HG02759 (cell line): Measurements from ENCODE around the gene CHFR.
A peak's percentile ranks its signal among the peaks of the same experiment; 100 is the strongest.
"Not testable (repeated sequence)": the region's sequence is repeated elsewhere in the genome, so short reads cannot be mapped to it uniquely, and the experiment has no call there.

Source experiments
- ATAC-seq: cut with Tn5 transposase; IDR thresholded peaks from one replicate; pipeline ENCODE4 v1.9.1; 2021; ENCODE audit warnings: mild to moderate bottlenecking, moderate library complexity; ENCODE audit not compliant: unreplicated experiment

Gene CHFR

DNA sequence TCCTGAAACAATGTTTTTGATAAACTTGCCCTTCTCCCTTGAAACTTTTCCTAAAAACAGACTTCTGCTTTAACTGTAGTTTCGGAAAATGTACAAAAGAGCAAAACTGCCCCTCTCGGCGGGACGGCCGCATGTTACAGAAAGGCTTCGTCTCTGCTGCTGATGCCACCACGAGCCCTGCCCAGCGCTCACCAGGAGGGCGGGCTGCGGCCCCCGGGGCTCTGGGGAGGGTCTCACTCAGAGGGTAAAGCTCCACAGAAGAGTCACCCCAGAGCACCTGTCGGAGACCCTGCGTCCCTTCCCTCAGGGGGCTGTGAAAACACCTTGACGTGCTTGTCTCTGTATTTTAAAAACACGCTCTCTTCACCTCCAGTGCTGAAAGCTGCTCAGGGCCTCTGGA is 46.3 kb downstream of the CHFR start:
- no peak for ATAC-seq

GRCh38 chr12:132840536-132840935 is 46.9 kb downstream of the CHFR start:
- ATAC-seq, result no peak

GRCh38 chr12:132839558-132840235 is 47.7 kb downstream of the CHFR start:
- no peak for ATAC-seq

DNA sequence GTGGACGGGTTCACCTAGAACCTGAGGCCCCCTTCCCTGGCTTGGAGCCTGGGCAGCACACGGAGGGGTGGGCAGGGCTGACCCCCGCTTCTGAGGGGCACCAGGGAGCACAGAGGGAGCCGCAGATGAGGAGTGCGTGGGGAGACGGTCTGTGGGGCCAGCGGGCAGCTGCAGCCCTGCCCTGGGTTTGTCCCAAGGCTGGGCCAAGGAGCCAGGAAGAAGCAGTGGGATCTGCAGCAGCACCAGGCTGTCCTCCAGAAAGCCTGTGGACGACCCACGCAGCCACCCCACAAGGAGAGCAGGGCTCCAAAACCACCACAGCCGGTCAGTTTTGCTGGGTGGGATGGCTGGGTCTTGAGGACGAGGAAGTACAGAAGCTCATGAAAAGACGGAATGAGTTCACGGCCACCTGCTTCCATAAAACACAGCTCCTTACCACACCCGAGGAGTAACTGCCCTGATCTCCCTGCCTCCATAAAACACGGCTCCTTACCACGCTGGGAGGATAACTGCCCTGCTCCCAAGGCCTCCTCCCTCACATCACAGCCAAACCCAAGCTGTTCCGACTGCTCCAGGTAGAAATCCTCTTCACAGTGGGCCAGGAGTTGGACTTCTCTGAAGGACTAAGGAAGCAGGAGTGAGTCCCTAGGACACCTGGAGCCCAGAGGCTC is 48.9 kb downstream of the CHFR start:
- ATAC-seq, result no peak

DNA sequence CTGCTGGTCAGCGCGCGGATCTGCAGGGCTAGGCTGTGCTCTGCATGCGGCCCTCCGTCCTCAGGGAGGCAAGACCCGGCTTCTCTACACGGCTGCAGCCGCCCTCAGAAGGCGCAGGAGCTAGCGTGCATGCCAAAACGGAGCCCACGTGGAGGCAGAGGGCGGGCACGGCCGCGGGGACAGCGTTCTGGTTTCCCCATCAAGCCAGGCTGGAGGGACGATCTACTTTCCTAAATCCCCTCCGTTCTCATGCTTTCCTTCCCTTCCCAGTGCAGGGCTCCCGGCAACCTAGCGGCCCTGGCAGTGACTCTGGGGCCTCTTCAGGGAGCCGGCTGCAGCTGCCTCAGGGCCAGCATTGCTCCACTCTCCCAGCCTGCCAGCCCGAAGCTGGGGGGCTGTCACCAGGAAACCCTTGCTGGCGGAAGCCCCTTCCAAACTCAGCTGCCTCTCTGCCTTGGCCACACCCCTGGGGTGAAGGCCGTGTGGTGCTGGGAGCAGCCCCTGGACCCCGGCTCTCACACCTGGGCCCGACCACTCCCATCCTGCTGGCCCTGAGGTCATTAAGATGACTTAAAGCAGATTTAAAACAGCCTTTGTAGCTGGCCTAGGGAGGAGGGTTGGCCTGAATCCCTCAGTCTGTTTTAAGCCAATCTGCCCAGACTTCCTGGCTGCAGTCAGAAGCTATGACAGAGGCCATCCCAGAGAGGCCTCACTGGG is 49.6 kb downstream of the CHFR start:
- ATAC-seq, result no peak

DNA sequence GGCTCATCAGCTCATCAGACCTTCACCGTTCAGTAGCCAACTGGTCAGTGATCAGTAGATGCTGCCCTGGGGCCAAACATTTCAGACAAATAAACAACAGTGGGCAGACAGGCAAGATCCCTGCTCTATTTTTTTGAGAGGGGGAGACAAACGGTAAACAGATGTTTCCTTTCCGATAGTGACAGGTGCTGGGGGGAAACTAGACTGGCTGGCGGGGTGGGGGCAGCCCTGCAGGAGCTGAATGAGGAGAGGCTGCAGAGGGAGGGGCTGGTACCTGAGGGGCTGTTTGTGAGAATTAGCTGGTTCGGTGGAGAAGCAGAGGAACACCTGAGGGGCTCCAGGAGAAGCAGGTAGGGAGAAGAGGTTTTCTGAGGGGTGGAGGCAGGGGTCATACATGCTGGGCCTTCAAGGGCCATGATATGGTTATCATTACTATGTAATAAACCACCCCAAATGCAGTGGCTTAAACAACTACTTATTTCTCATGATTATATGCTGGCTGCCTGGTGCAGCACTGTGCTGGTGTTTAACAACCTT is 50.5 kb downstream of the CHFR start:
- ATAC-seq, result no peak

GRCh38 chr12:132836230-132836629 is 51.2 kb downstream of the CHFR start:
- not testable (repeated sequence) for ATAC-seq

DNA sequence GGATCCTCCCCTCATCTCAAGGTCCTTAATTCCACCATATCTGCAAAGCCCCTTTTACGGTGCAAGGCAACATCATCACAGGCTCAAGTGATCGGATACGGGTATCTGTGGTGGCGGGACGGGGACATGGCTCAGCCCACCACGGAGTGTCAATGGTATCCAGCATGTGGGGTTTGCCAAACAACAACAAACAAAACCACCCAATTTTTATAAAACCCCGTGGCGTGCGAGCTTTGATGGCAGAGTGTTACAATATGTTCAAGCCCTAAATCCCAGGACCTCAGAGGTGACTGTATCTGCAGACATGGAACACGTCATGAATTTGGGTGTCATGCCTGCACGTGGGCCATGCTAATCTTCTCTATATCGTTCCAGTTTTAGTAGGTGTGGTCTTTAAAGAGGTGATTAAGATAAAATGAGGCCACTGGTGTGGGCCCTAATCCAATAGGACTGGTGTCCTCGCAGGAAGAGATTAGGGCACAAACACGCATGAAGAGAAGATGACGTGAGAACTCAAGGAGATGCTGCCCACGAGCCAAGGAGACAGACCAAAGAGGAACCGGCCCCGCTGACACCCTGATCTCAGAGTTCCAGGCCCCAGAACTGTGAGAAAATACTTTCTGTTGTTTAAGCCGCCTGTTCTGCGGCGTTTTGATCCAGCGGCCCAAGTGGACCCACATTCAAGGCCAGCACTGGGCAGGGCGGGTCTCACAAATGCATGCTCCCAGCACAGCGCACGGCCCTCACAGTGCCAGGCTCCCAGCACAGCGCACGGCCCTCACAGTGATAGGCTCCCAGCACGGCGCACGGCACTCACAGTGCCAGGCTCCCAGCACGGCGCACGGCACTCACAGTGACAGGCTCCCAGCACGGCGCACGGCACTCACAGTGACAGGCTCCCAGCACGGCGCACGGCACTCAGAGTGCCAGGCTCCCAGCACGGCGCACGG is 52.1 kb downstream of the CHFR start:
- no peak for ATAC-seq

DNA sequence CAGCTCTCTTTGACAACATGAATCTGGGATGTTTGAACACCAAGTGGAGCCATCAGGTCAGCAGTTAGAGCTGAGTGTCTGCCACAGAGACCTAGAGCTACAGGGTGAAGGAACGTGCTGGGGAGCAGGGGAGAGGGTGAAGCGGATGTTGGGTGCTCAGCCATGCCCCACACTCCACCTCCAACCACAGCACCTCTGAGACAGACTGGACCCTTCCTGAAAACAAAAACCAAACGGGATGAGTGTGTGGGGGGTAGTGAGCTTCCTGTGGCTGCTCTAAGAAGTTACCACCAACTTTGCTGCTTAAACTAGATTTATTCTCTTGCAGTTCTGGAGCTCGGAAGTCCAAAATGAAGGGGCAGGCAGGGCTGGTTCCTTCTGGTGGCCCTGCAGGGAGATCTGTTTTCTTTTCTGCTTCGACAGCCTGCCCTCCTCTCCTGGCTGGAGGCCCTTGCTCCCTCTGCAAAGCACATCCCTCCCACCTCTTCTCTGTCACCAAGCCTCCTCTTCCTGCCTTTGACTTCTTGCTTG is 53.2 kb downstream of the CHFR start:
- no peak for ATAC-seq

DNA sequence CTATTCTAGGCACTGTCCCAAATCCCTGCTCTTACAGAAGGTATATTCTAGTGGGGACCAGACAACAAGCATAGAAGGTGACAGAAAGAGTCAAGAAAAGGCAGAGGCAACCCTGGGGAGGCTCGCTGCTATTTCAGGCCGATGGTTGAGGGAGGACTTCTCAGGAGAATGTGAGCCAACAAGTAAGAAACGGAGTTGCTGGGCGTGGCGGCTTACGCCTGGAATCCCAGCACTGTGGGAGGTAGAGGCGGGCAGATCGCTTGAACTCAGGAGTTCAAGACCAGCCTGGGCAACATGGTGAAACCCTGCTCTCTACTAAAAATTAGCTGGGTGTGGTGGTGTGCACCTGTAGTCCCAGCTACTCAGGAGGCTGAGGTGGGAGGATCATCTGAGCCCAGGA is 54.1 kb downstream of the CHFR start:
- ATAC-seq, result no peak

- ATAC-seq, result no peak
These were observed 55.6 kb downstream of the CHFR start for GRCh38 chr12:132831771-132832170.

GRCh38 chr12:132828706-132829534 is 58.5 kb downstream of the CHFR start, which contains the start of gene GOLGA3:
Gene GOLGA3, minus strand, starts transcription at chr12:132828869. Its CDS starts 6,741 bp downstream, at chr12:132822128.
- ATAC-seq, result peak; percentile 94

GRCh38 chr12:132827763-132828703 is 59.4 kb downstream of the CHFR start:
- ATAC-seq, result peak; percentile 31

DNA sequence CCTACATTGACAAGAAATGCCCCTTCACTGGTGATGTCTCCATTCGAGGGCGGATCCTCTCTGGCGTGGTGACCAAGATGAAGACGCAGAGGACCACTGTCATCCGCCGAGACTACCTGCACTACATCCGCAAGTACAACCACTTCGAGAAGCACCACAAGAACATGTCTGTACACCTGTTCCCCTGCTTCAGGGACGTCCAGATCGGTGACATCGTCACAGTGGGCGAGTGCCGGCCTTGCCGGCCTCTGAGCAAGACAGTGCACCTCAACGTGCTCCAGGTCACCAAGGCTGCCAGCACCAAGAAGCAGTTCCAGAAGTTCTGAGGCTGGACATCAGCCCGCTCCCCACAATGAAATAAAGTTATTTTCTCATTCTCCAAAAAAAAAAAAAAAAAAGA is 61.5 kb downstream of the CHFR start:
- no peak for ATAC-seq

- ATAC-seq, result no peak
These were observed 62.3 kb downstream of the CHFR start for GRCh38 chr12:132825089-132825488.

DNA sequence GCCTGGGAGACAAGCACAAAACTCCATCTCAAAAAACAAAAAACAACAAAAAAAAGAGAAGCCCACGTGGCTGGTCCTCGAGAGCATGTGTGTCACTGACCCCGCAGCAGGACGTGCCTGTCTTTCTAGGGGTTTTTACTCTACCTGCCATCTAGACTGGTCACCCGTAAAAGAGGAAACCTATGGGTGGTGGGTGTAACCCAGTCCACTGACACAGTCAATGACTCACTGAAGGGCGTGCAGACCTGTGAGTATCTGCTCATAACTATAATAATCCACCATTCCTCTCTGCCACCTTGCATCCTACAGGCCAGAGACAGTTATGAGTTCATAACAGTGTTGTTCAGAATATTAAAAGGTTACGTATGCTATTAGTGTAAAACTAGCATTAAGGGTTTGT is 63.4 kb downstream of the CHFR start:
- no peak for ATAC-seq

DNA sequence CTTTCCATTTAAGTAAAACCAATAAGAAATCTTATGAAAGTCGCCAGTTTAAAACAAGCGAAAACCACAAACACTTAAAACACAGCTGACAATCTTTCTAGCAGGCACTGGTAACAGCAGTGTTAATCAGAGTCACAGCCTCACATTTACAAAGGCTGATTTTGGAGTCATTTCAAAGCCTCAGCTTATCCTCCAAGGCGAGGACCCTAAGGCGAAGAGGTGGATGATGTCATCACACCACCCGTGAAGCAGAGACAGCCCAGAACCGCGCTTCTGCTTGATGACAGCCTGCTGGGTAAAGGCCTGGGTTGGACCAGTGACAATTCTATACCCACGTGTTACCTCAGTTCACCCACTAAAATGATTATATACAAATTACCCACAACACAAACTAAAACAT is 68.8 kb downstream of the CHFR start:
- no peak for ATAC-seq

GRCh38 chr12:132814232-132814631 is 73.2 kb downstream of the CHFR start:
- no peak for ATAC-seq
